NB4 (cell line): ENCODE data around the gene PLIN3.

Source experiments
- POLR2A ChIP-seq: IDR thresholded peaks from 2 replicates; pipeline ENCODE4 v1.6.1; 2011; ENCODE audit warnings: mild to moderate bottlenecking; ENCODE audit not compliant: insufficient read length; ENCODE audit errors: extremely low read depth
- TF ChIP-seq, protein P1 (sequence below): IDR thresholded peaks from one replicate; pipeline ENCODE4 v1.5.1; 2012; ENCODE audit warnings: low read depth, low read length
- TF ChIP-seq, protein P2 (sequence below): IDR thresholded peaks from 2 replicates; pipeline ENCODE4 v1.6.1; 2011; ENCODE audit warnings: low read depth, low read length

DNA sequence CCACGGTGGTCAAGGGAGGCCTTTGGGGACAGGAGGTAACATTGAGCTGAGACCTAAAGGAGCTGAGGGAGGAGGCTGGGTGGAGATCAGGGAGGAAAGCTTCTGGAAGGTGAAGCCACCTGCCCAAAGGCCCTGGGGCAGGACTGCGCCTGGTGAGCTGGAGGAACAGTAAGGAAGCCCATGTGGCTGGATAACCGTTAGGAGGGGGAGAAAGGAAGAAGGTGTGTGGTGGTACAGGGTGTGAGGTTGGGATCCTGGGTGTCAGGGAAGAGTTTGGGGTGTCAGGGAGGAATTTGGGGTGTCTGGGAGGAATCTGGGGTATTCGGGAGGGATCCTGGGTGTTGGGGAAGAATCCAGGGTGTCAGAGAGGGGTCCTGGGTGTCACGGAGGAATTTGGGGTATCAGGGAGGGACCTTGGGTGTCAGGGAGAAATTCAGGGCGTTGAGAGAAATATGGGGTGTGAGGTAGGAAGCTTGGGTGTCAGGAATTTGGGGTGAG is 36.6 kb downstream of the PLIN3 start:
- no peak for TF ChIP-seq POLR2A
- TF ChIP-seq, protein P1, sequence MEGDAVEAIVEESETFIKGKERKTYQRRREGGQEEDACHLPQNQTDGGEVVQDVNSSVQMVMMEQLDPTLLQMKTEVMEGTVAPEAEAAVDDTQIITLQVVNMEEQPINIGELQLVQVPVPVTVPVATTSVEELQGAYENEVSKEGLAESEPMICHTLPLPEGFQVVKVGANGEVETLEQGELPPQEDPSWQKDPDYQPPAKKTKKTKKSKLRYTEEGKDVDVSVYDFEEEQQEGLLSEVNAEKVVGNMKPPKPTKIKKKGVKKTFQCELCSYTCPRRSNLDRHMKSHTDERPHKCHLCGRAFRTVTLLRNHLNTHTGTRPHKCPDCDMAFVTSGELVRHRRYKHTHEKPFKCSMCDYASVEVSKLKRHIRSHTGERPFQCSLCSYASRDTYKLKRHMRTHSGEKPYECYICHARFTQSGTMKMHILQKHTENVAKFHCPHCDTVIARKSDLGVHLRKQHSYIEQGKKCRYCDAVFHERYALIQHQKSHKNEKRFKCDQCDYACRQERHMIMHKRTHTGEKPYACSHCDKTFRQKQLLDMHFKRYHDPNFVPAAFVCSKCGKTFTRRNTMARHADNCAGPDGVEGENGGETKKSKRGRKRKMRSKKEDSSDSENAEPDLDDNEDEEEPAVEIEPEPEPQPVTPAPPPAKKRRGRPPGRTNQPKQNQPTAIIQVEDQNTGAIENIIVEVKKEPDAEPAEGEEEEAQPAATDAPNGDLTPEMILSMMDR = no peak
- TF ChIP-seq, protein P2, sequence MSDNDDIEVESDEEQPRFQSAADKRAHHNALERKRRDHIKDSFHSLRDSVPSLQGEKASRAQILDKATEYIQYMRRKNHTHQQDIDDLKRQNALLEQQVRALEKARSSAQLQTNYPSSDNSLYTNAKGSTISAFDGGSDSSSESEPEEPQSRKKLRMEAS = no peak
